H9 (cell line): Measurements from ENCODE around the gene GFRA1. TPM values are rescaled to one million over a fixed set of nuclear protein-coding genes. Genes with fewer than 3 reads are reported as not detected.

Experiments
- DNase-seq: peaks from one replicate; pipeline ENCODE4 v3.0.0-alpha.2; 2017
- H2AFZ ChIP-seq: one replicate; pipeline ENCODE4 v1.6.1; 2013; ENCODE audit warnings: mild to moderate bottlenecking, low read length, control low read depth, moderate library complexity
- H2AK5ac ChIP-seq: 2 replicates; pipeline ENCODE4 v1.6.1; 2013; ENCODE audit warnings: low read length, control low read depth, mixed read lengths; ENCODE audit not compliant: insufficient read length
- H2BK120ac ChIP-seq: one replicate; pipeline ENCODE4 v1.6.1; 2013; ENCODE audit warnings: low read depth, mild to moderate bottlenecking, low read length, control low read depth, inconsistent platforms; ENCODE audit not compliant: poor library complexity, severe bottlenecking
- H2BK12ac ChIP-seq: 2 replicates; pipeline ENCODE4 v1.6.1; 2013; ENCODE audit warnings: low read length, control low read depth, mixed read lengths, low read depth; ENCODE audit not compliant: insufficient read length
- H2BK15ac ChIP-seq: 2 replicates; pipeline ENCODE4 v1.6.1; 2013; ENCODE audit warnings: low read depth, low read length, control low read depth
- H2BK20ac ChIP-seq: one replicate; pipeline ENCODE4 v1.6.1; 2013; ENCODE audit warnings: low read depth, mild to moderate bottlenecking, low read length, control low read depth, inconsistent platforms; ENCODE audit not compliant: poor library complexity, severe bottlenecking
- H2BK5ac ChIP-seq: 2 replicates; pipeline ENCODE4 v1.6.1; 2013; ENCODE audit warnings: low read length, control low read depth, mixed read lengths; ENCODE audit not compliant: insufficient read length
- H3K14ac ChIP-seq: 2 replicates; pipeline ENCODE4 v1.6.1; 2013; ENCODE audit warnings: low read length, control low read depth; ENCODE audit not compliant: insufficient read depth
- H3K18ac ChIP-seq: 2 replicates; pipeline ENCODE4 v1.6.1; 2013; ENCODE audit warnings: low read depth, mild to moderate bottlenecking, mixed read lengths, low read length, control low read depth; ENCODE audit not compliant: insufficient read length
- H3K23ac ChIP-seq: 2 replicates; pipeline ENCODE4 v1.6.1; 2013; ENCODE audit warnings: low read length, control low read depth, mixed read lengths, low read depth; ENCODE audit not compliant: insufficient read length
- H3K23me2 ChIP-seq: 2 replicates; pipeline ENCODE4 v1.6.1; 2013; ENCODE audit warnings: low read depth, mild to moderate bottlenecking, mixed read lengths, low read length, control low read depth; ENCODE audit not compliant: insufficient read length, poor library complexity, severe bottlenecking
- H3K27ac ChIP-seq: 2 replicates; pipeline ENCODE4 v1.5.1; 2013; ENCODE audit warnings: low read length, control low read depth, mixed read lengths, low read depth; ENCODE audit not compliant: insufficient read length
- H3K27me3 ChIP-seq: 2 replicates; pipeline ENCODE4 v1.6.1; 2013; ENCODE audit warnings: low read length, control low read depth, inconsistent platforms; ENCODE audit not compliant: insufficient read depth
- H3K4ac ChIP-seq: 2 replicates; pipeline ENCODE4 v1.6.1; 2013; ENCODE audit warnings: low read depth, mild to moderate bottlenecking, control low read depth, inconsistent platforms, low read length, moderate library complexity
- H3K4me1 ChIP-seq: 2 replicates; pipeline ENCODE4 v1.6.1; 2013; ENCODE audit warnings: low read length, control low read depth, inconsistent platforms; ENCODE audit not compliant: insufficient read depth
- H3K4me2 ChIP-seq: 2 replicates; pipeline ENCODE4 v1.6.1; 2013; ENCODE audit warnings: low read length, control low read depth, mixed read lengths; ENCODE audit not compliant: insufficient read length, insufficient read depth
- H3K56ac ChIP-seq: 2 replicates; pipeline ENCODE4 v1.6.1; 2013; ENCODE audit warnings: low read depth, mild to moderate bottlenecking, mixed read lengths, low read length, control low read depth; ENCODE audit not compliant: insufficient read length
- H3K79me1 ChIP-seq: 2 replicates; pipeline ENCODE4 v1.6.1; 2013; ENCODE audit warnings: low read depth, mild to moderate bottlenecking, moderate library complexity, low read length, control low read depth, inconsistent platforms; ENCODE audit not compliant: insufficient read depth, poor library complexity, severe bottlenecking
- H3K79me2 ChIP-seq: 2 replicates; pipeline ENCODE4 v1.6.1; 2013; ENCODE audit warnings: low read length, control low read depth, inconsistent platforms; ENCODE audit not compliant: insufficient read depth
- H3K9ac ChIP-seq: 2 replicates; pipeline ENCODE4 v1.6.1; 2013; ENCODE audit warnings: low read length, control low read depth, mixed read lengths; ENCODE audit not compliant: insufficient read length; ENCODE audit errors: extremely low read depth
- H3K9me3 ChIP-seq: one replicate; pipeline ENCODE4 v1.6.1; 2013; ENCODE audit warnings: low read depth, low read length, inconsistent platforms; ENCODE audit not compliant: control insufficient read depth
- H3T11ph ChIP-seq: one replicate; pipeline ENCODE4 v1.6.1; 2013; ENCODE audit warnings: mild to moderate bottlenecking, low read length, control low read depth, inconsistent platforms
- H4K20me1 ChIP-seq: one replicate; pipeline ENCODE4 v1.6.1; 2013; ENCODE audit not compliant: control insufficient read depth, insufficient read length, insufficient read depth
- H4K5ac ChIP-seq: 2 replicates; pipeline ENCODE4 v1.6.1; 2013; ENCODE audit warnings: low read depth, mild to moderate bottlenecking, mixed read lengths, low read length, control low read depth; ENCODE audit not compliant: insufficient read length
- H4K8ac ChIP-seq: replicated peaks from 2 replicates; pipeline ENCODE4 v1.6.1; 2013; ENCODE audit warnings: low read length, control low read depth, mixed read lengths, low read depth; ENCODE audit not compliant: insufficient read length
- H4K91ac ChIP-seq: 2 replicates; pipeline ENCODE4 v1.6.1; 2013; ENCODE audit warnings: low read depth, mild to moderate bottlenecking, moderate library complexity, mixed read lengths, low read length, control low read depth; ENCODE audit not compliant: insufficient read length
- H3K27ac Mint-ChIP-seq, 3 experiments: 2 replicates in 2 of 3; 3 replicates in 1 of 3; pipeline ENCODE4 v1.8.0; 2020 to 2021; ENCODE audit warnings: mixed read lengths in 3 of 3, mild to moderate bottlenecking in 1 of 3, moderate library complexity in 1 of 3
- H3K27me3 Mint-ChIP-seq: 2 replicates; pipeline ENCODE4 v1.8.0; 2021; ENCODE audit warnings: low read depth, mild to moderate bottlenecking, moderate library complexity, mixed read lengths
- H3K36me3 Mint-ChIP-seq, 3 experiments: 2 replicates in 2 of 3; 3 replicates in 1 of 3; pipeline ENCODE4 v1.8.0; 2020 to 2021; ENCODE audit warnings: low read depth in 3 of 3, mixed read lengths in 3 of 3; ENCODE audit not compliant: insufficient read depth in 1 of 3
- H3K4me1 Mint-ChIP-seq, 2 experiments: 2 replicates each; pipeline ENCODE4 v1.8.0; 2020; ENCODE audit warnings: mixed read lengths in 2 of 2
- H3K4me3 Mint-ChIP-seq, 2 experiments: 2 replicates in 1 of 2; 3 replicates in 1 of 2; pipeline ENCODE4 v1.8.0; 2020 to 2021; ENCODE audit warnings: mild to moderate bottlenecking in 2 of 2, mixed read lengths in 2 of 2, moderate library complexity in 1 of 2
- H3K9me3 Mint-ChIP-seq, 2 experiments: 2 replicates in 1 of 2; 3 replicates in 1 of 2; pipeline ENCODE4 v1.8.0; 2020; ENCODE audit warnings: mild to moderate bottlenecking in 2 of 2, mixed read lengths in 2 of 2, moderate library complexity in 1 of 2
- CTCF ChIP-seq: fragments of 200-600 bp; sonication (generic); conservative IDR thresholded peaks from 3 replicates; pipeline ENCODE4 v1.8.0; 2021; ENCODE audit warnings: antibody characterized with exemption, mild to moderate bottlenecking
- WGBS: extraction: QIAGEN DNeasy Blood & Tissue Kit; methylation state at CpG from one replicate; pipeline ENCODE4 v1.1.7; 2013; ENCODE audit warnings: missing lambda C conversion rate, low lambda C conversion rate, mixed read lengths; ENCODE audit not compliant: insufficient read length; ENCODE audit errors: extremely low coverage; 5-methylcytosine and 5-hydroxymethylcytosine counted together
- total RNA-seq: library from RNA; stranded (reverse); gene quantifications from 2 replicates; pipeline ENCODE4 v1.2.1, GENCODE V29; 2021

GFRA1 gene
- total RNA-seq, 1 experiment from 2014 or later, result 0.24 TPM

DNA sequence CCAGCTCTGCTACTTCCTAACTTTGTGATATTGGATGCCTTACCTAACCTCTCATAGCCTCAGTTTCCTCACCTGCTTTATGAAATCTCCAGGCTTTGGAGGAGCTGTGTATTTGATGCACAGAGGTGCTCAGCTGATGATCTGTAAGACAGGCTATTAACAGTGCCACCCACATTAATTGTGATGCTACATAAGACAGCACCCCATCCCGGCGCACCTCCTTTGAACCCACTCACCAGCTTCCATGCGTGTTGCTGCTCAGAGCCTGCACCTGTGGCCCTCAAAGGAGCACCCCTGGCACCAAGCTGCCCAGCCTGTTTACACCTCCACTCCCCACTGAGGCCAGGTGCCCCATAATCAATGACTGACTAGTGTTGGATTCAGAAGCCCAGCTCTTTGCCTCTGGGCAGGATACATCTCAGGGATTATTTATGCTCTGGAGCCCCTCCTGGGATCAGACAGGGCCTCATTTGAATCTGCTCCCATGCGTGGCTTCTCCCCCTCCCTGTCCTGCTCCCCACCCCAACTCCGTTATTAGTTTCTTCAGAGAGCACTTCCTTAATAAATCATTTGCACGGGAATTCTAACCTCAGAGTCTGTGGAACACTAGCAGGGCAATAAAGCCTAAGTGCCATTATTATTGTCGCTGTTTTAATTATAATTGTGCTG lies 87.7 kb downstream of the GFRA1 start:
- H3K79me2 ChIP-seq, result no peaks in the 10 kb centered on the region
- Mint-ChIP-seq H3K27ac (no peak overlapping the region), H3K9me3 (no peaks in the 10 kb centered on the region), H3K4me1 (peaks cover 6% of the 10 kb centered on the region in 2 experiments), H3K4me3 (no peak overlapping the region), H3K27me3 (no peaks in the 10 kb centered on the region), H3K36me3 (no peaks in the 10 kb centered on the region)
- no peak overlapping the region for H2BK20ac ChIP-seq
- no peaks in the 10 kb centered on the region for H3K79me1 ChIP-seq
- no peak overlapping the region for H2BK12ac ChIP-seq
- H3K23me2 ChIP-seq, result no peaks in the 10 kb centered on the region
- no peaks in the 10 kb centered on the region for H4K20me1 ChIP-seq
- no peak overlapping the region for H3K27ac ChIP-seq
- no peak overlapping the region for H4K5ac ChIP-seq
- H3K4me2 ChIP-seq, result no peak overlapping the region
- H3K23ac ChIP-seq, result no peak overlapping the region
- no peak overlapping the region for H3K14ac ChIP-seq
- H3K9me3 ChIP-seq, result no peaks in the 10 kb centered on the region
- TF ChIP-seq CTCF, result no peak
- no peak overlapping the region for H2BK15ac ChIP-seq
- no peak overlapping the region for H2BK5ac ChIP-seq
- no peak for DNase-seq
- no peak overlapping the region for H2BK120ac ChIP-seq
- H2AK5ac ChIP-seq, result no peak overlapping the region
- no peak overlapping the region for H3K9ac ChIP-seq
- no CpG with 5 or more reads among the region's 7 CpGs for WGBS
- H4K8ac ChIP-seq, result no peak overlapping the region
- no peak overlapping the region for H3K18ac ChIP-seq
- H3K4me1 ChIP-seq, result no peaks in the 10 kb centered on the region
- H3K56ac ChIP-seq, result no peak overlapping the region
- H3T11ph ChIP-seq, result no peak overlapping the region
- H2AFZ ChIP-seq, result no peak overlapping the region
- H4K91ac ChIP-seq, result no peak overlapping the region
- no peaks in the 10 kb centered on the region for H3K27me3 ChIP-seq
- no peak overlapping the region for H3K4ac ChIP-seq
